H1 (cell line): ENCODE results near the gene LRP5. TPM values are rescaled to one million over a fixed set of nuclear protein-coding genes. Genes with fewer than 3 reads are reported as not detected.

Experiments
- CTCF ChIA-PET: fragments of 300-600 bp; sonication (Branson Sonifier 250); formaldehyde crosslinking; loops from one replicate; lab custom pipeline; 2021; ENCODE audit not compliant: partially characterized antibody; lab: Charles Lee
- POLR2A ChIA-PET: fragments of 300-600 bp; sonication (Branson Sonifier 250); formaldehyde crosslinking; loops from one replicate; lab custom pipeline; 2021; ENCODE audit warnings: inconsistent platforms; ENCODE audit not compliant: partially characterized antibody; lab: Charles Lee
- DNase-seq, 2 experiments: peaks; one replicate each; pipeline versions ENCODE4 v3.0.0 to v3.0.0-alpha.2; 2010 to 2022; ENCODE audit warnings: low spot score in 2 of 2, low read depth in 1 of 2, mixed read lengths in 1 of 2
- FAIRE-seq: peaks from 2 replicates; lab custom pipeline; 2011; peaks lifted over from hg19 to GRCh38; lab: Jason Lieb, UNC
- H2AFZ ChIP-seq: 2 replicates; pipeline ENCODE4 v1.8.1; 2012; ENCODE audit warnings: low read length, inconsistent platforms
- H2AK5ac ChIP-seq: 2 replicates; pipeline ENCODE4 v1.6.1; 2013; ENCODE audit warnings: low read depth, low read length
- H2BK120ac ChIP-seq: replicated peaks from 2 replicates; pipeline ENCODE3; 2013; ENCODE audit warnings: low read depth, low read length, inconsistent platforms
- H2BK12ac ChIP-seq: 2 replicates; pipeline ENCODE4 v1.6.1; 2013; ENCODE audit warnings: low read depth, low read length
- H2BK15ac ChIP-seq: 2 replicates; pipeline ENCODE4 v1.6.1; 2013; ENCODE audit warnings: low read length
- H2BK20ac ChIP-seq: 2 replicates; pipeline ENCODE4 v1.6.1; 2013; ENCODE audit warnings: low read length
- H2BK5ac ChIP-seq: 2 replicates; pipeline ENCODE4 v1.6.1; 2013; ENCODE audit warnings: low read depth, low read length
- H3K14ac ChIP-seq: 2 replicates; pipeline ENCODE4 v1.6.1; 2013; ENCODE audit warnings: inconsistent platforms; ENCODE audit not compliant: insufficient read length
- H3K18ac ChIP-seq: 2 replicates; pipeline ENCODE4 v1.6.1; 2013; ENCODE audit warnings: low read length; ENCODE audit errors: extremely low read depth
- H3K23ac ChIP-seq: 2 replicates; pipeline ENCODE4 v1.6.1; 2013; ENCODE audit warnings: inconsistent platforms; ENCODE audit not compliant: insufficient read length
- H3K23me2 ChIP-seq: 2 replicates; pipeline ENCODE4 v1.6.1; 2013; ENCODE audit warnings: low read depth, low read length
- H3K27ac ChIP-seq: 2 replicates; pipeline ENCODE4 v1.6.1; 2011; ENCODE audit warnings: low read depth, low read length, inconsistent platforms
- H3K27me3 ChIP-seq, 4 experiments: replicated peaks in 1 of 4; 1 replicate in 1 of 4; 2 replicates in 3 of 4; pipeline versions ENCODE4 v1.6.1 to v1.8.1; 2011 to 2013; ENCODE audit warnings: low read length in 3 of 4, mild to moderate bottlenecking in 3 of 4, inconsistent platforms in 2 of 4, mixed read lengths in 2 of 4, moderate library complexity in 1 of 4; ENCODE audit not compliant: control insufficient read depth in 3 of 4, insufficient read depth in 3 of 4; ENCODE audit errors: extremely low read depth in 1 of 4
- H3K36me3 ChIP-seq, 4 experiments: 2 replicates each; pipeline versions ENCODE4 v1.6.1 to v1.8.1; 2011 to 2013; ENCODE audit warnings: mild to moderate bottlenecking in 4 of 4, low read length in 3 of 4, moderate library complexity in 2 of 4, control low read depth in 1 of 4, inconsistent platforms in 1 of 4; ENCODE audit not compliant: insufficient read depth in 4 of 4, control insufficient read depth in 2 of 4
- H3K4ac ChIP-seq: replicated peaks from 2 replicates; pipeline ENCODE3; 2013; ENCODE audit warnings: low read length, low read depth, mixed read lengths, inconsistent platforms; ENCODE audit not compliant: insufficient read length
- H3K4me1 ChIP-seq, 4 experiments: replicated peaks in 1 of 4; 1 replicate in 1 of 4; 2 replicates in 3 of 4; pipeline versions ENCODE4 v1.6.1 to v1.8.1; 2011 to 2013; ENCODE audit warnings: low read length in 3 of 4, inconsistent platforms in 2 of 4, mixed read lengths in 1 of 4; ENCODE audit not compliant: insufficient read depth in 4 of 4, control insufficient read depth in 3 of 4
- H3K4me2 ChIP-seq, 2 experiments: 2 replicates each; pipeline versions ENCODE4 v1.6.1 to v1.8.1; 2011 to 2013; ENCODE audit warnings: low read depth in 2 of 2, low read length in 2 of 2, control low read depth in 1 of 2, inconsistent platforms in 1 of 2, mild to moderate bottlenecking in 1 of 2; ENCODE audit not compliant: insufficient read depth in 1 of 2
- H3K4me3 ChIP-seq, 4 experiments: fragments of 200-600, 300-600 bp in 1 of 4; sonication (generic), shearing (Covaris generic), sonication (Bioruptor Twin) in 1 of 4; 2 replicates each; pipeline versions ENCODE4 v1.5.1 to v1.8.1; 2011 to 2016; ENCODE audit warnings: low read length in 4 of 4, low read depth in 3 of 4, control low read depth in 2 of 4, inconsistent platforms in 2 of 4, mild to moderate bottlenecking in 2 of 4, mixed read lengths in 1 of 4, moderate library complexity in 1 of 4; ENCODE audit not compliant: insufficient read depth in 2 of 4; ENCODE audit errors: extremely low read depth in 1 of 4
- H3K56ac ChIP-seq: replicated peaks from 2 replicates; pipeline ENCODE3; 2013; ENCODE audit warnings: low read depth, mild to moderate bottlenecking, mixed read lengths, low read length, inconsistent platforms; ENCODE audit not compliant: insufficient read length
- H3K79me1 ChIP-seq: 2 replicates; pipeline ENCODE4 v1.6.1; 2013; ENCODE audit warnings: low read depth, low read length, control low read depth
- H3K79me2 ChIP-seq, 2 experiments: 2 replicates each; pipeline versions ENCODE4 v1.6.1 to v1.8.1; 2012 to 2013; ENCODE audit warnings: low read length in 2 of 2, mild to moderate bottlenecking in 2 of 2, inconsistent platforms in 1 of 2; ENCODE audit not compliant: insufficient read depth in 2 of 2, control insufficient read depth in 1 of 2
- H3K9ac ChIP-seq, 4 experiments: replicated peaks in 1 of 4; 1 replicate in 1 of 4; 2 replicates in 3 of 4; pipeline versions ENCODE4 v1.6.1 to v1.8.1; 2011 to 2013; ENCODE audit warnings: low read depth in 3 of 4, low read length in 3 of 4, control low read depth in 2 of 4, mild to moderate bottlenecking in 2 of 4, moderate library complexity in 2 of 4, inconsistent platforms in 1 of 4; ENCODE audit errors: extremely low read depth in 1 of 4
- H3K9me3 ChIP-seq, 2 experiments: 2 replicates each; pipeline versions ENCODE4 v1.6.1 to v1.8.1; 2012 to 2013; ENCODE audit warnings: mild to moderate bottlenecking in 2 of 2, moderate library complexity in 2 of 2, control low read depth in 1 of 2, inconsistent platforms in 1 of 2, low read depth in 1 of 2, low read length in 1 of 2, mixed read lengths in 1 of 2; ENCODE audit not compliant: insufficient read depth in 2 of 2
- H4K20me1 ChIP-seq, 2 experiments: replicated peaks in 1 of 2; 2 replicates each; pipeline versions ENCODE3 to v1.8.1; 2011 to 2013; ENCODE audit warnings: inconsistent platforms in 2 of 2, low read length in 2 of 2, mild to moderate bottlenecking in 1 of 2; ENCODE audit not compliant: insufficient read depth in 2 of 2, control insufficient read depth in 1 of 2
- H4K5ac ChIP-seq: 2 replicates; pipeline ENCODE4 v1.6.1; 2013; ENCODE audit warnings: low read length, low read depth, mixed read lengths, inconsistent platforms; ENCODE audit not compliant: insufficient read length
- H4K8ac ChIP-seq: 2 replicates; pipeline ENCODE4 v1.8.0; 2013; ENCODE audit warnings: mild to moderate bottlenecking, moderate library complexity, low read length, inconsistent platforms; ENCODE audit not compliant: insufficient read depth; ENCODE audit errors: extremely low read depth
- H4K91ac ChIP-seq: replicated peaks from 2 replicates; pipeline ENCODE3; 2013; ENCODE audit warnings: low read length, mixed read lengths, inconsistent platforms; ENCODE audit not compliant: insufficient read length
- POLR2A ChIP-seq, 2 experiments: IDR thresholded peaks; 1 replicate in 1 of 2; 2 replicates in 1 of 2; pipeline ENCODE4 v1.6.1; 2011; ENCODE audit warnings: low read depth in 2 of 2, low read length in 2 of 2, mild to moderate bottlenecking in 2 of 2; ENCODE audit errors: control extremely low read depth in 1 of 2
- RAD21 ChIP-seq, 2 experiments: IDR thresholded peaks in 1 of 2; conservative IDR thresholded peaks in 1 of 2; 2 replicates each; pipeline ENCODE4 v1.6.1; 2011; ENCODE audit warnings: low read depth in 2 of 2, low read length in 2 of 2, improper control_type of control experiment in 1 of 2, inconsistent platforms in 1 of 2, mild to moderate bottlenecking in 1 of 2, moderate library complexity in 1 of 2
- RBBP5 ChIP-seq: IDR thresholded peaks from 2 replicates; pipeline ENCODE4 v1.7.1; 2012; ENCODE audit warnings: low read depth, mild to moderate bottlenecking, inconsistent platforms, low read length, moderate library complexity, borderline replicate concordance
- SP1 ChIP-seq: IDR thresholded peaks from 2 replicates; pipeline ENCODE4 v1.6.1; 2011; ENCODE audit warnings: low read depth, low read length
- WGBS, 2 experiments: shearing (Covaris generic) in 1 of 2; methylation state at CpG; one replicate each; pipeline versions ENCODE4 v1.1.6 to v1.1.7; 2013 to 2015; ENCODE audit warnings: low lambda C conversion rate in 2 of 2, mixed read lengths in 2 of 2, inconsistent platforms in 1 of 2, low coverage in 1 of 2, missing lambda C conversion rate in 1 of 2; ENCODE audit not compliant: insufficient replicate concordance in 2 of 2, insufficient coverage in 1 of 2, insufficient read length in 1 of 2; ENCODE audit errors: extremely low coverage in 1 of 2, missing lambda C conversion rate in 1 of 2; 5-methylcytosine and 5-hydroxymethylcytosine counted together
- polyA plus RNA-seq, 7 experiments: library from polyadenylated mRNA; depleted of rRNA in 3 of 7; stranded (reverse) in 5 of 7; unstranded in 2 of 7; fragments of >200 nt in 5 of 7; fragments of 200-250 nt in 2 of 7; gene quantifications; 1 replicate in 5 of 7; 2 replicates in 1 of 7; 4 replicates in 1 of 7; pipeline versions ENCODE4 v1.2.1 to v1.2.3, GENCODE V29; 2011 to 2013; ENCODE audit warnings: missing spikeins in 2 of 7, mixed read lengths in 2 of 7
- total RNA-seq: library from RNA; stranded (reverse); fragmentation: NEBNext Ultra II Directional; extraction: Animal tissue kit (Norgen Biotek cat#: 25700); gene quantifications from 2 replicates; pipeline ENCODE4 v1.2.1, GENCODE V29; 2021

Gene LRP5
- total and polyA plus RNA-seq, 2 of the 8 experiments (the other 6 are each of a cell fraction or from before 2014, with no cell fraction given), result 19.0 to 38.9 TPM

GRCh38 chr11:68340784-68341556, 28.6 kb downstream of the LRP5 start:
- Histone ChIP-seq H4K5ac (no peak overlapping the region), H2AK5ac (peak overlapping the region; percentile 65; the same call in 1 of the 2 replicates), H2BK5ac (peak overlapping the region; percentile 90; the same call in 1 of the 2 replicates), H3K23me2 (no peaks in the 10 kb centered on the region), H2BK120ac (no peak overlapping the region), H3K56ac (no peak overlapping the region), H2AFZ (no peak overlapping the region), H3K4me2 (peak overlapping the region in 1 of 2 experiments; percentile 21; a peak in 1 of 4 replicates), H3K4me3 (no peak overlapping the region; a peak in 1 of 8 replicates), H3K9me3 (no peaks in the 10 kb centered on the region; a peak in 1 of 4 replicates), H3K36me3 (no peaks in the 10 kb centered on the region), H3K23ac (no peak overlapping the region), H3K27ac (peak overlapping the region; percentile 77; the same call in 1 of the 2 replicates), H4K8ac (peak overlapping the region; percentile 20; the same call in 1 of the 2 replicates), H3K4ac (peak overlapping the region; percentile 33), H3K79me1 (peaks cover 11% of the 10 kb centered on the region), H2BK20ac (0 out of 2 replicates have a peak overlapping the region, but pooled peaks have one; percentile 61), H2BK12ac (peak overlapping the region; percentile 92; the same call in 1 of the 2 replicates), H4K91ac (peak overlapping the region; percentile 68), H3K4me1 (peaks cover 11 to 33% (median 26%) of the 10 kb centered on the region in 4 experiments), H3K14ac (no peak overlapping the region), H2BK15ac (peak overlapping the region; percentile 61; the same call in 1 of the 2 replicates), H3K27me3 (no peaks in the 10 kb centered on the region), H3K9ac (peak overlapping the region in 2 of 4 experiments; percentile 8 to 24; a peak in 2 of 7 replicates), H4K20me1 (peaks cover 0 to 3% of the 10 kb centered on the region in 2 experiments), H3K79me2 (peaks cover 4 to 61% of the 10 kb centered on the region in 2 experiments; a peak in 3 of 4 replicates)
- CTCF ChIA-PET, result interaction anchor here (0.6 to 2.7 kb wide), 6 partner anchors 10 to 42 kb away, joined by 3 to 9 read pairs (median 8); no protein-coding TSS in a partner anchor
- FAIRE-seq, result no peak
- 86% methylated on average over 14 of the region's 15 CpGs; no CpG with 5 or more reads in 1 of the 2 experiments for WGBS, 2 experiments
- TF ChIP-seq RBBP5, result no peak
- no peak for TF ChIP-seq SP1
- no peak for TF ChIP-seq POLR2A (IDR thresholded peaks at IDR 0.05; ENCODE audit: control extremely low read depth in 1 of 2, low read depth in 2 of 2, low read length in 2 of 2)
- TF ChIP-seq RAD21 (IDR thresholded peaks at IDR 0.05 in 1 of 2, conservative IDR thresholded peaks at IDR 0.05 in 1 of 2; ENCODE audit: low read depth in 2 of 2, low read length in 2 of 2), result no peak
- TF ChIP-seq, all 59 proteins: peak for 0
- DNase-seq, result no peak
- POLR2A ChIA-PET, result interaction anchor here (1.2 to 3.6 kb wide), 2 partner anchors 14 to 15 kb away, joined by 3 to 17 read pairs; no protein-coding TSS in a partner anchor
- peak overlapping the region; percentile 48 for H3K18ac ChIP-seq
